CD4-positive, alpha-beta T cell (primary cell): ENCODE measurements around the gene CTTNBP2. TPM values are rescaled to one million over a fixed set of nuclear protein-coding genes. Genes with fewer than 3 reads are reported as not detected.

Experiments used
- ATAC-seq: fragments of 200-7000 bp; cut with Tn5 transposase; one replicate; pipeline ENCODE4 v1.10.0; 2022; ENCODE audit warnings: mild to moderate bottlenecking; ENCODE audit not compliant: poor library complexity
- CTCF ChIA-PET: fragments of 350-600 bp; sonication (Branson Sonifier 250); formaldehyde crosslinking; loops from one replicate; lab custom pipeline; 2021; ENCODE audit warnings: antibody characterized with exemption, inconsistent platforms; lab: Charles Lee
- POLR2A ChIA-PET: fragments of 350-600 bp; sonication (Branson Sonifier 250); formaldehyde crosslinking; loops from one replicate; lab custom pipeline; 2021; ENCODE audit warnings: antibody characterized with exemption, inconsistent platforms; lab: Charles Lee
- DNase-seq, 14 experiments: peaks; one replicate each; pipeline ENCODE4 v3.0.0-alpha.2; 2013 to 2020; ENCODE audit warnings: mixed read lengths in 2 of 14
- H3K27ac ChIP-seq, 2 donors: one replicate each; pipeline versions ENCODE4 v1.5.1 to v1.7.0; 2013; ENCODE audit warnings: low read length in 2 of 2, low read depth in 1 of 2, mild to moderate bottlenecking in 1 of 2
- H3K27me3 ChIP-seq, 2 experiments: 1 replicate in 1 of 2; 2 replicates in 1 of 2; pipeline versions ENCODE4 v1.6.1 to v1.7.0; 2013; ENCODE audit warnings: low read length in 2 of 2, control low read depth in 1 of 2, mild to moderate bottlenecking in 1 of 2, moderate library complexity in 1 of 2; ENCODE audit not compliant: insufficient read depth in 2 of 2, control insufficient read depth in 1 of 2
- H3K36me3 ChIP-seq: one replicate; pipeline ENCODE4 v1.6.1; 2013; ENCODE audit warnings: low read length, control low read depth; ENCODE audit not compliant: insufficient read depth
- H3K4me1 ChIP-seq: one replicate; pipeline ENCODE4 v1.6.1; 2013; ENCODE audit warnings: low read length, control low read depth; ENCODE audit not compliant: insufficient read depth
- H3K4me3 ChIP-seq: one replicate; pipeline ENCODE4 v1.5.1; 2013; ENCODE audit warnings: mild to moderate bottlenecking, low read length, moderate library complexity
- H3K9me3 ChIP-seq, 2 experiments: 1 replicate in 1 of 2; 2 replicates in 1 of 2; pipeline versions ENCODE4 v1.6.1 to v1.7.0; 2013; ENCODE audit warnings: low read length in 2 of 2, mild to moderate bottlenecking in 2 of 2, control low read depth in 1 of 2, moderate library complexity in 1 of 2; ENCODE audit not compliant: control insufficient read depth in 1 of 2, insufficient read depth in 1 of 2
- H3K27ac Mint-ChIP-seq: one replicate; pipeline ENCODE4 v1.8.0; 2020; ENCODE audit warnings: mixed read lengths
- H3K27me3 Mint-ChIP-seq: one replicate; pipeline ENCODE4 v1.8.0; 2021; ENCODE audit warnings: mixed read lengths
- H3K36me3 Mint-ChIP-seq: one replicate; pipeline ENCODE4 v1.8.0; 2021; ENCODE audit warnings: low read depth, mixed read lengths
- H3K4me1 Mint-ChIP-seq: one replicate; pipeline ENCODE4 v1.8.0; 2021; ENCODE audit warnings: low read depth, mixed read lengths
- H3K4me3 Mint-ChIP-seq: one replicate; pipeline ENCODE4 v1.8.0; 2020; ENCODE audit warnings: mild to moderate bottlenecking, mixed read lengths
- H3K9me3 Mint-ChIP-seq: one replicate; pipeline ENCODE4 v1.8.0; 2020; ENCODE audit warnings: mixed read lengths
- intact Hi-C, 2 experiments: fragments of 100-400 bp; cut with DNase I in 1 of 2; cut with micrococcal nuclease in 1 of 2; formaldehyde crosslinking; loops; one replicate each; pipeline versions ENCODE4 v1.15.1 to v1.9.0; 2023 to 2025; cut with DNase I, micrococcal nuclease
- total RNA-seq, 174 experiments: library from RNA in 2 of 174; stranded (reverse) in 2 of 174; gene quantifications; one replicate each; pipeline ENCODE4 v1.2.3 and lab custom pipeline; 2021 to 2026
- TF ChIP-seq, protein P1 (sequence below): fragments of 200-600 bp; IDR thresholded peaks from one replicate; pipeline ENCODE4 v1.8.0; 2022; ENCODE audit warnings: antibody characterized with exemption, mild to moderate bottlenecking

CTTNBP2 gene
- total RNA-seq, 2 experiments from 2014 or later, result not detected

DNA sequence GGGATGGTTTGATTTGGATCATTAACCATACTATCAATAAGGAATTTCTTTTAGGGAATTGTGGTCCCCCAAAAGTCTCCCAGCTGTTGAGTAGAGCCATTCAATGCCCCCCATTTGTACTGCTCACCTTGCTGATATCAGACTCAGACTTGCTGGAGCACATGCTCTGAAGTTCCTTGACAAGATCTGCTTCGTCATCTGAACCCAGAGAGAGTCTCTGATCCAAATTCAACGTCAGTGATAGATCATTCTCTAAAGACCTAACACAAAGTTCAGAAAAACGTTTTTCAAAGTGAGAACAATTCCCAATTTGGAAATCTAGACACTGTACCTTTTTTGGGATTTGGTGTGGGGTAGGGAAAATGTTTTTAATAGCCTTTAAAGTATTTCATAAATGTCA lies 153.9 kb downstream of the CTTNBP2 start:
- Histone ChIP-seq H3K9me3 (no peaks in the 10 kb centered on the region), H3K36me3 (no peaks in the 10 kb centered on the region), H3K27ac (no peak overlapping the region), H3K4me1 (no peaks in the 10 kb centered on the region), H3K27me3 (no peaks in the 10 kb centered on the region), H3K4me3 (no peak overlapping the region)
- H3K36me3 Mint-ChIP-seq, result no peaks in the 10 kb centered on the region
- H3K9me3 Mint-ChIP-seq, result no peaks in the 10 kb centered on the region
- TF ChIP-seq, protein P1, sequence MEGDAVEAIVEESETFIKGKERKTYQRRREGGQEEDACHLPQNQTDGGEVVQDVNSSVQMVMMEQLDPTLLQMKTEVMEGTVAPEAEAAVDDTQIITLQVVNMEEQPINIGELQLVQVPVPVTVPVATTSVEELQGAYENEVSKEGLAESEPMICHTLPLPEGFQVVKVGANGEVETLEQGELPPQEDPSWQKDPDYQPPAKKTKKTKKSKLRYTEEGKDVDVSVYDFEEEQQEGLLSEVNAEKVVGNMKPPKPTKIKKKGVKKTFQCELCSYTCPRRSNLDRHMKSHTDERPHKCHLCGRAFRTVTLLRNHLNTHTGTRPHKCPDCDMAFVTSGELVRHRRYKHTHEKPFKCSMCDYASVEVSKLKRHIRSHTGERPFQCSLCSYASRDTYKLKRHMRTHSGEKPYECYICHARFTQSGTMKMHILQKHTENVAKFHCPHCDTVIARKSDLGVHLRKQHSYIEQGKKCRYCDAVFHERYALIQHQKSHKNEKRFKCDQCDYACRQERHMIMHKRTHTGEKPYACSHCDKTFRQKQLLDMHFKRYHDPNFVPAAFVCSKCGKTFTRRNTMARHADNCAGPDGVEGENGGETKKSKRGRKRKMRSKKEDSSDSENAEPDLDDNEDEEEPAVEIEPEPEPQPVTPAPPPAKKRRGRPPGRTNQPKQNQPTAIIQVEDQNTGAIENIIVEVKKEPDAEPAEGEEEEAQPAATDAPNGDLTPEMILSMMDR, result no peak
- POLR2A ChIA-PET, result no interaction called here
- no peaks in the 10 kb centered on the region for H3K4me1 Mint-ChIP-seq
- CTCF ChIA-PET, result no interaction called here
- no peak overlapping the region for H3K27ac Mint-ChIP-seq
- intact Hi-C loops, result no loop called here
- DNase-seq (no peak), ATAC-seq (no peak)
- H3K27me3 Mint-ChIP-seq, result no peaks in the 10 kb centered on the region
- no peak overlapping the region for H3K4me3 Mint-ChIP-seq

DNA sequence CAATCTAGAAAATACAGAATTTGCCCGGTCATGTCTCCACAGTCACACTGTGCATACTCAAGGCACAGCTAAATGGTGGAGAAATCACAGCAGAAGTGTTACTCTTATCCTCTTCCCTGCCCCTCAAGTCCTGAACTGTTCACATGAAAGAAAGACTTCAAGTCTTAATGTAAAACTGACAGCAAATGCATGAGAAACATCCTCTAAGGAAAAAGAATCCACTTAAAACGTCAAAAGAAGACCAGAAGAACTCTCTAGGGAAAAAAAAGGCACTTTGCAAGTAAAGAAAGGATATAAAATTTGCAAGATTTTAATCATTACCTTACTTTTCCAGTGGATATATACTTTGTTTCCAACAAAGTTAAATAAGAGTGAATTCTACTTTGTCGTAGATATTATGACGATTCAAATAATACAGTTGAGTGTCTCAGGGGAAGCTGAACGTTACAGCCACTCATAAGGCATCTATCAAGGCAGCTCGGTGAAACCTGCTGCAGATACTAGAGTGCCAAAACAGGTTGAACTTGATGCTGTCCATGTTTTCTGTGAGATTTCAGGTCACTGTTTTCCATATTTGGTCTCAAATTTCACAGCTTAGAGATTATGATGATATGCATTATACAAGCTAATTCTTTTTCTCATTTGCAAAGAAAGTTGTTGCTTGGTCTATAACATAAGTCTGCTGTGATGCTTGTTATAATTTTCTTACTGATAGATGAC lies 155.0 kb downstream of the CTTNBP2 start:
- intact Hi-C loops, result no loop called here

DNA sequence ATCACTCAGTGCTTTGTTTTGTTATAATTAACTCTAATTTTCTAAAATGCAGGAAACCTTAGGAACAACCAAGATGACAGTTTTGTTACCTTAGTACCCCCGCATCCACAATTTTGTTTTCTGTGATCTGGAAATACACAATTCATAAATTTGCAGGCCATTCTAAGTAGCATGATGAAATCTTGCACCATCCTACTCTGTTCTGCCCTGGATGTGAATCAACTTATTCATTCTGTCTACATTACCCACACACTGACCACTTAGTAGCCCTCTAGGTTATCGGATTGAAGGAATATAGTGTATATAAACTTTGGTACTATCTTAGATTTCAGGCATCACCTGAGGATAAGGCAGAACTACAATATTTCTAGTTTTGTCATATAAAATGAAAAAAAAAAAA lies 155.9 kb downstream of the CTTNBP2 start:
- intact Hi-C loops, result no loop called here
- Histone ChIP-seq H3K4me3 (no peak overlapping the region), H3K9me3 (no peaks in the 10 kb centered on the region), H3K27me3 (no peaks in the 10 kb centered on the region), H3K36me3 (no peaks in the 10 kb centered on the region), H3K27ac (no peak overlapping the region), H3K4me1 (no peaks in the 10 kb centered on the region)
- DNase-seq (no peak), ATAC-seq (no peak)
- no peak overlapping the region for H3K27ac Mint-ChIP-seq
- no peak overlapping the region for H3K4me3 Mint-ChIP-seq
- H3K4me1 Mint-ChIP-seq, result no peaks in the 10 kb centered on the region
- TF ChIP-seq, protein P1, result no peak
- ChIA-PET POLR2A (no interaction called here), CTCF (no interaction called here)
- H3K36me3 Mint-ChIP-seq, result no peaks in the 10 kb centered on the region
- no peaks in the 10 kb centered on the region for H3K9me3 Mint-ChIP-seq
- H3K27me3 Mint-ChIP-seq, result peaks cover 5% of the 10 kb centered on the region

More for the DNA sequence above, 155.0 kb downstream of the CTTNBP2 start:
- Histone ChIP-seq H3K27ac (no peak overlapping the region), H3K36me3 (no peaks in the 10 kb centered on the region), H3K27me3 (no peaks in the 10 kb centered on the region), H3K9me3 (no peaks in the 10 kb centered on the region), H3K4me3 (no peak overlapping the region), H3K4me1 (no peaks in the 10 kb centered on the region)
- ChIA-PET CTCF (no interaction called here), POLR2A (no interaction called here)
- Mint-ChIP-seq H3K4me1 (no peaks in the 10 kb centered on the region), H3K36me3 (no peaks in the 10 kb centered on the region), H3K9me3 (no peaks in the 10 kb centered on the region), H3K27ac (no peak overlapping the region), H3K4me3 (no peak overlapping the region), H3K27me3 (peaks cover under 1% of the 10 kb centered on the region)
- TF ChIP-seq, protein P1, result no peak
- DNase-seq, result no peak
- ATAC-seq, result no peak
